Fibroblast of skin of right quadriceps (primary cell): ENCODE measurements around the gene POP4.

ENCODE experiments used
- DNase-seq: peaks from one replicate; pipeline ENCODE4 v3.0.0-alpha.2; 2013

The POP4 gene

DNA sequence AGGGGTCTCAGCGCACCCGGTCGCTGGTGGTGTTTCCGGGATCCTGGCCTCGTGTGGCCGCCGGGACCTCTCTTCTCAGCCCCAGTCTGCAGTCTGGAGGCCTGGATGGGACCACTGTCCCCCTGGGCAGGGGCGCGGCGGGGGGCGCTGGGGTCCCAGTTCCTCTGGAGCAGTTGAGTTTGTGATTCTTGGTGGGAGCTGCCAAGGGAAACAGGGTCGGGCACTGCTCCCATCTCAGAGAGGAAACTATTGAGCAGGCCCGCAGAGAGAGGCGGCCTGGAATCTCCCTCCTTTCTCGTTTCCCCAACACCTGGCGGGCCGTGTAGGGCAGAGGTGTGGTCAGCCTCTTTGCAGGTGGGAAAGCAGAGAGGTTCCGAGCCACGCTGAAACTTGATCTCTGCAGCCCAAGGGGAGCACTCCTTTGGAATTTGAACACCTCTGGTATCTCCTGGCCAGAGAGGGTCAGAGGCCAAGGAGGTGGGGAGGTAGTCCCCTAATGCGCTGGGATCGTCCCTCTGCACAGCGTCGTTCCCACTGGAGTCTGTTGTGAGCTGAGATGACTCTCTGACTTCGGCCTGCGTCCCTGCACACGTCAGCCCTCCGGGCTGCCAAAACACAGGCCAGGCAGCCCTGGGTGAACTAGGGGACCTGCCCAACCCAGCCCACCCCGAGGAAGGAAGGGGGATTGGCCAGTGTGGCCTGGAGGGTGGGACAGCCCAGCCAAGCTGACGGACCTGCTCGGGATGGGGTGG, 59.9 kb downstream of the POP4 start:
- DNase-seq = no peak
